Measurements from ENCODE around the gene HLCS. TPM values are rescaled to one million over a fixed set of nuclear protein-coding genes. Genes with fewer than 3 reads are reported as not detected.

HLCS gene
- total and polyA plus RNA-seq, 2 donors (not counting 3 experiments of a cell fraction or from before 2014, with no cell fraction given): 6.7 to 17.2 TPM

DNA sequence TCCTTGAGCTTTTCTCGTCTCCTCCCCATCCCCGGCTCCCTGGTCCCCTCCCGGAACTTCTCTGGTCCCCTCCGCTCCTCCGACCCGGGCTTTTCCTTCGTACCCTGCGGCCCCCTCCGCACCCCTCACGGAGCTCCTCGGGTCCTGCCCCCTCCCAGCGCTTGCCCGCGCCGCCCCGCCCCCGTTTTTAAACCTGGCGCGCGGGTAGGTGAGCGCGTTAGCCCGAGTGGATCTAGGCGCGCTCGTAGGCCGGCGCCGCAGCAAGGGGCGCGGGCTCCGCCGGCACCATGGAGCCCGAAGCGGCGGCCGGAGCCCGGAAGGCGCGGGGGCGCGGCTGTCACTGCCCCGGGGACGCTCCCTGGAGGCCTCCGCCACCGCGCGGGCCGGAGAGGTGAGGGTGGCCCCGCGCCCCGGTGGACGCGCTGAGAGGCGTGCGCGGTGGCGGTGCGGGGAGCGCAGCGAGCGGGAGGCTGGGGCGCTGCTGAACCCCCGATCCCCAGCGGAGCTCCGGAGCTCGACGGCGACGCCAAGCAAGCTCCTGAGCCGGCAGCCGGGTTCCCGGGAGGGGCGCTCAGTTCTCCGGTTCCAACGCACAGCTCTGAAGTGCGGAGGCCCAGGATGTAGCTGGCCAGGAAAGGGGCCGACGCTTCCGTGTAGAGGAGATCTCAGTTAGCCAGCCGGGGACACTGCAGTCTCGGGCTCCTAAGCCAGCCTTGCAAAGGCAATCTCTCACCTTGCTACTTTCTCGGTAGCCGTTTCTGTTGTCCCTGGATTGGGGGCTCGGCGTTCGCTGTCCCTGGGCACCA lies 40.2 kb upstream of the HLCS start, which contains the start of gene RIPPLY3:
RIPPLY3 (plus strand) TSS at position 217 of the 806 bp plus-strand sequence; CDS start at position 288, 71 bp downstream.
- peak within 1 kb of the TSS; percentile 14 to 26 (median 14) for H3K4me3 ChIP-seq (replicated peaks in 1 of 3; ENCODE audit: insufficient read depth in 1 of 3, low read depth in 1 of 3, low read length in 3 of 3)
- H3K4me1 ChIP-seq (ENCODE audit: control insufficient read depth, extremely low read depth, insufficient read depth, low read length): peaks cover 8% of the 10 kb centered on the region
- peaks cover 26 to 32% of the 10 kb centered on the region in 2 experiments for H3K27me3 ChIP-seq (ENCODE audit: control insufficient read depth in 2 of 2, insufficient read depth in 2 of 2, low read length in 2 of 2)
- no peaks in the 10 kb centered on the region for H3K36me3 ChIP-seq (ENCODE audit: control insufficient read depth in 2 of 2, extremely low read depth in 1 of 2, insufficient read depth in 2 of 2, low read length in 2 of 2)
- peak within 1 kb of the TSS; percentile 70 for H3K4me2 ChIP-seq (ENCODE audit: insufficient read depth, low read length)
- no peak for TF ChIP-seq POLR2A (IDR thresholded peaks at IDR 0.05; ENCODE audit: low read depth, low read length)
- no peak for TF ChIP-seq FOS (IDR thresholded peaks at IDR 0.05; ENCODE audit: borderline replicate concordance, insufficient read depth, low read length)
- no peak for TF ChIP-seq MYC (IDR thresholded peaks at IDR 0.05; ENCODE audit: low read depth, low read length)
- TF ChIP-seq POLR2AphosphoS5 (IDR thresholded peaks at IDR 0.05; ENCODE audit: insufficient read depth, low read depth, low read length): no peak
- TF ChIP-seq EZH2 (IDR thresholded peaks at IDR 0.05; ENCODE audit: borderline replicate concordance, low read depth, low read length, severe bottlenecking): peak; percentile 46
- FAIRE-seq (no peak), DNase-seq (ENCODE audit: low read depth, low spot score) (no peak)
- H3K9me1 ChIP-seq (replicated peaks; ENCODE audit: control insufficient read depth, extremely low read depth, insufficient read depth, low read length): no peaks in the 10 kb centered on the region
- peak within 1 kb of the TSS; percentile 77 for H2AFZ ChIP-seq (ENCODE audit: low read depth, low read length)
- dilution Hi-C loops (cut with MboI; ENCODE audit: extremely low pct_ligation_motif_present, low sequenced_read_pairs): no loop called here
- no peaks in the 10 kb centered on the region for H3K9me3 ChIP-seq (replicated peaks; ENCODE audit: control insufficient read depth, insufficient read depth, low read length)
- peak within 1 kb of the TSS; percentile 16 for H3K9ac ChIP-seq (replicated peaks; ENCODE audit: extremely low read depth, insufficient read depth, low read length)
- POLR2A ChIA-PET: no interaction called here
- H3K27ac ChIP-seq (ENCODE audit: insufficient read depth, low read depth, low read length): no peak within 1 kb of the TSS
- BruUV-seq (replicated peaks): no TSS peak
- intact Hi-C loops (cut with micrococcal nuclease): loop anchor here (1.0 kb wide), 1 partner anchor 16 kb away; no protein-coding TSS in a partner anchor
- no peaks in the 10 kb centered on the region for H3K79me2 ChIP-seq (ENCODE audit: control insufficient read depth, insufficient read depth, low read length)
- no peaks in the 10 kb centered on the region for H4K20me1 ChIP-seq (replicated peaks; ENCODE audit: control insufficient read depth, extremely low read depth, insufficient read depth, low read length)
- CTCF ChIA-PET: interaction anchor here (0.7 to 3.5 kb wide), 4 partner anchors 10 to 30 kb away, joined by 3 to 25 read pairs (median 9); no protein-coding TSS in a partner anchor

Measured in endothelial cell of umbilical vein (primary cell).